ENCODE measurements around the gene PDE6C.

PDE6C gene

DNA sequence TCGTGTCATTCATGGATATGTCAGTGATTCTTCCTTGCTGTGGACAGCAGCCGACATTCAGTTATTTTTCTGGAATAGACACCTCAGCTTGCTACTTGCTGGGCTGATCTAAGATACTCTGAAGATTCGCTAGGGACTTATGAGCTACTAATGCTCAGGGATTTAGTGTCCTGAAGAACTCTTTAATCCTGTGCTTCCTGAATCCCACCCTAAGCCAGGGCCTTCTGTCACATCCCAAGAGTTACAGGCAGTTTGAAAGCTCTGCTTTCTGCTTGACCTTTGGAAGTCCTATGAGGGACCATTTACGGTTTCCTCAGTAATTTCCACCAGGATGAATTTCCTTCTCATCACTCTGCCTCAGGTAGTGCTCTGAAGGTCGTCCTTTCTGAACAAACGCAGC, at the start of gene PDE6C:
TSS of gene PDE6C (plus strand) at position 227 of the 400 bp plus-strand sequence. CDS start 189 bp downstream, outside the sequence.
- TF ChIP-seq, protein P1, sequence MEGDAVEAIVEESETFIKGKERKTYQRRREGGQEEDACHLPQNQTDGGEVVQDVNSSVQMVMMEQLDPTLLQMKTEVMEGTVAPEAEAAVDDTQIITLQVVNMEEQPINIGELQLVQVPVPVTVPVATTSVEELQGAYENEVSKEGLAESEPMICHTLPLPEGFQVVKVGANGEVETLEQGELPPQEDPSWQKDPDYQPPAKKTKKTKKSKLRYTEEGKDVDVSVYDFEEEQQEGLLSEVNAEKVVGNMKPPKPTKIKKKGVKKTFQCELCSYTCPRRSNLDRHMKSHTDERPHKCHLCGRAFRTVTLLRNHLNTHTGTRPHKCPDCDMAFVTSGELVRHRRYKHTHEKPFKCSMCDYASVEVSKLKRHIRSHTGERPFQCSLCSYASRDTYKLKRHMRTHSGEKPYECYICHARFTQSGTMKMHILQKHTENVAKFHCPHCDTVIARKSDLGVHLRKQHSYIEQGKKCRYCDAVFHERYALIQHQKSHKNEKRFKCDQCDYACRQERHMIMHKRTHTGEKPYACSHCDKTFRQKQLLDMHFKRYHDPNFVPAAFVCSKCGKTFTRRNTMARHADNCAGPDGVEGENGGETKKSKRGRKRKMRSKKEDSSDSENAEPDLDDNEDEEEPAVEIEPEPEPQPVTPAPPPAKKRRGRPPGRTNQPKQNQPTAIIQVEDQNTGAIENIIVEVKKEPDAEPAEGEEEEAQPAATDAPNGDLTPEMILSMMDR (IDR thresholded peaks at IDR 0.05; ENCODE audit: low read depth, low read length, missing control alignments), result no peak
- in situ Hi-C loops (cut with HindIII; ENCODE audit: low sequenced_read_pairs), result no loop called here
- no peak within 1 kb of the TSS for H3K4me3 ChIP-seq (ENCODE audit: low read depth, low read length)
- no peak for DNase-seq (ENCODE audit: low read depth)

DNA sequence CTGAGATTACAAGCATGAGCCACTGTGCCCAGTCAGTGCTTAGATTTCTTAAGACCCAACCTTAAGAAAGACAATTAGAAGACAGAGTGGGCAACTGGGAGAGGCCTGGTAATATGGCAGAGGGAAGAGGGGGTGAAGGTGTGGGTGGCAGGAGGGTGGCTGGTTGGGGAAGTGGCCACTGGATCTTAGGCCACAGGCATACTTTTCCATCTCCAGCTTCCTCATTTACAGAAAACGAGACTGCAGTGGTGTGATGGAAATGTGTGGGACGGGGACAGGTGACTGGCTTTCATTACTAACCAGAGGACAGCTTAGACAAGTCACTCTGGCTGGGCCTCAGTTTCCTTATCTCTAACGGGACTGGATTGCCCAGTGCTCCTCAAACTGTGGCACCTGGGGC, 46.9 kb upstream of the PDE6C start:
- no peak overlapping the region for H3K4me3 ChIP-seq (ENCODE audit: low read depth, low read length)

DNA sequence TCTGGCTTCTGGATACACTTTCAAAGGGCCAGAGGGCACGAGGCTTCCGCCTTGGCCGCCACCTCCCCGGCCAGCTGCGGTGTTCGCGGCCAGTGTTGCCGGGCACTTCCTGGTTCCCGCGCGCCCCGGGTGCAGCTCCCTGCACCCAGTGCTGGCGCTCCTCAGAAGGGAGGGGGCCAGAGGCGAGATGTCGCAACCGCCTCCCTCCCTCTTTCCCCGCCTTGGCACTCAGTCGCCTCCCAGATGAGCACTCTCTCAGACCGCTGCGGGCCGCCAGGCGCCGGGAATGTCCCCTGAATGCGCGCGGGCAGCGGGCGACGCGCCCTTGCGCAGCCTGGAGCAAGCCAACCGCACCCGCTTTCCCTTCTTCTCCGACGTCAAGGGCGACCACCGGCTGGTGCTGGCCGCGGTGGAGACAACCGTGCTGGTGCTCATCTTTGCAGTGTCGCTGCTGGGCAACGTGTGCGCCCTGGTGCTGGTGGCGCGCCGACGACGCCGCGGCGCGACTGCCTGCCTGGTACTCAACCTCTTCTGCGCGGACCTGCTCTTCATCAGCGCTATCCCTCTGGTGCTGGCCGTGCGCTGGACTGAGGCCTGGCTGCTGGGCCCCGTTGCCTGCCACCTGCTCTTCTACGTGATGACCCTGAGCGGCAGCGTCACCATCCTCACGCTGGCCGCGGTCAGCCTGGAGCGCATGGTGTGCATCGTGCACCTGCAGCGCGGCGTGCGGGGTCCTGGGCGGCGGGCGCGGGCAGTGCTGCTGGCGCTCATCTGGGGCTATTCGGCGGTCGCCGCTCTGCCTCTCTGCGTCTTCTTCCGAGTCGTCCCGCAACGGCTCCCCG, 45.7 kb upstream of the PDE6C start, which contains the start of gene FFAR4:
TSS of gene FFAR4 (plus strand) at position 231 of the 842 bp plus-strand sequence. CDS start at position 287, 56 bp downstream.
- TF ChIP-seq, protein P1 (IDR thresholded peaks at IDR 0.05; ENCODE audit: low read depth, low read length, missing control alignments), result no peak
- DNase-seq (ENCODE audit: low read depth), result no peak
- in situ Hi-C loops (cut with HindIII; ENCODE audit: low sequenced_read_pairs), result no loop called here
- no peak within 1 kb of the TSS for H3K4me3 ChIP-seq (ENCODE audit: low read depth, low read length)

More for the DNA sequence above, 46.9 kb upstream of the PDE6C start:
- TF ChIP-seq, protein P1 (IDR thresholded peaks at IDR 0.05; ENCODE audit: low read depth, low read length, missing control alignments), result no peak
- DNase-seq (ENCODE audit: low read depth), result no peak
- in situ Hi-C loops (cut with HindIII; ENCODE audit: low sequenced_read_pairs), result no loop called here

DNA sequence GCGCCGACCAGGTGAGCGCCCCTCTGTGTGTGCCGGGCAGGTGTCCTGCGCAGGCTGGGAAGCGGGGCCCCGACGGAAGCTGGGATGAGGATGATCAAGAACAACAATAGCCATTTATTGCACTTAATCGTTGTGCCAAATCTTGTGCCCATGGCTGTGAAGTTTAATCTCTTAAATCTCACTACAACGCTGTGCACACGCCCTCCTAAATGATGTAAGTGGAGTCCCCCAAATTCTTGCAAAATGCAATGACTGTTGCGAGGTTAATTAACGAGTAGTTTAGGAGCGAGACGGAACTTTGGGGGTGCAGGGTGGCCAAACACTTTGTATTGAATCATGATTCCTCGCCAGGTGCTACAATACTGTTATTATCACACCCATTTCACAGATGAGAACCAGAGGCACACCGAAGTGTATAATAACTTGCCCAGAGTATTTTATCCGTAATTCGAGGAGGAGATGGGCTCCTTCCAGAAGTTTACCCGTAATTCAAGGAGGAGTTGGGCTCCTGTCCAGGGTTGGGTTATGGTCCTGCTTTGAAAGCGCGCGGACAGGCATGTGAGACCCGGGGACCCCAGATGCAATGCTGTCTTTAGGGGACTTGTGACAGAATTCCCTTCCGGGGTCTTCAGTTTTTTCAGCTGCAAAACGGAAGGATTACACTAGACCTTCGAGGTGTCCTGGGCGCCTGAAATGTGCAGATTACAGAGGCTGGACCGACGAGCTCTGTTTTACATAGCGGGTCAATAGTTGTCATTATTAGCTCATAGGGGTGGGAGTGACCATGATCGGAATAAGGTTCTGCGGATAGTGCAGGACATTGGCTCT, 44.8 kb upstream of the PDE6C start:
- H3K4me3 ChIP-seq (ENCODE audit: low read depth, low read length), result no peak overlapping the region
- DNase-seq (ENCODE audit: low read depth), result no peak
- in situ Hi-C loops (cut with HindIII; ENCODE audit: low sequenced_read_pairs), result no loop called here
- TF ChIP-seq, protein P1 (IDR thresholded peaks at IDR 0.05; ENCODE audit: low read depth, low read length, missing control alignments), result no peak

DNA sequence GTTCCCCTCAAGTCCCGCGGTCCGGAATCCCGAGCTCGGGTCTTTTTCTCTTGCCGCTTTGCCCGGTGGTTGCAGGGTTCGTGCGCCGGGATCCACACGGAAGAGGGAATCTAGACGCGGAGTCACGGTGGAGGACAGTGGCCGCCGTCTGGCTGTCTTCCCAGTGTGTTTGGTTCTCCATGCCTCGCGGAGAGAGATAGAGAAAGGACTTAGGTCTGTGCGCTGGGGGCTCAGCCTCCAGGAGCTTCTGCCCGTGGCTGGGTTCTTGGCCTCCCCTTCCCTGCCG, 44.3 kb upstream of the PDE6C start:
- H3K4me3 ChIP-seq (ENCODE audit: low read depth, low read length), result no peak overlapping the region
- no peak for DNase-seq (ENCODE audit: low read depth)
- TF ChIP-seq, protein P1 (IDR thresholded peaks at IDR 0.05; ENCODE audit: low read depth, low read length, missing control alignments), result no peak
- in situ Hi-C loops (cut with HindIII; ENCODE audit: low sequenced_read_pairs), result no loop called here

DNA sequence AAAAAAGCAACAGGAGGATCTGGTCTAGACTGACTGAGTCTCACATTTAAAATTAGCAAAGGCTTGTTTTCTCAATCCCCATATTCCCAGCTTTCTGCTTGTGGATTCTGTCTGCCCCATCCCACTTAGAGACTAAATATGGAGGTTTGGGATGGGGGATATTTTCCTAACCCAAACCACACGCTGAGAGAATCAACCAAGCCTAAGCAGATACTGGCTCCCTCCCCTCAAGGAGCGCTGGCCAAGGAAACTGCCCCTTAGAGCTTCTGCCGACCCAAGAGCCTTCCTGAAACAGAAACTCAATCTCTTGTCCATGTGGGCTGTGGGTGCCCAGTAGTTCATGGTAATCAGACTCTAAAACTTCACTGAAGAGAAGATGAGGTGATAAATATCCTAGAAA, 42.0 kb upstream of the PDE6C start:
- TF ChIP-seq, protein P1 (IDR thresholded peaks at IDR 0.05; ENCODE audit: low read depth, low read length, missing control alignments), result no peak
- DNase-seq (ENCODE audit: low read depth), result no peak
- in situ Hi-C loops (cut with HindIII; ENCODE audit: low sequenced_read_pairs), result loop anchor here (5.0 kb wide), 1 partner anchor 62 kb away; no protein-coding TSS in a partner anchor
- H3K4me3 ChIP-seq (ENCODE audit: low read depth, low read length), result no peak overlapping the region

All from astrocyte of the cerebellum (primary cell).